PFSK-1 (cell line): ENCODE results near the gene DOC2B.

Experiments used
- FOXP2 ChIP-seq: optimal IDR thresholded peaks from 2 replicates; pipeline ENCODE3; 2011; ENCODE audit warnings: borderline replicate concordance, control low read depth, inconsistent platforms; ENCODE audit not compliant: insufficient read depth; ENCODE audit errors: extremely low read length, extremely low read depth
- POLR2AphosphoS5 ChIP-seq: IDR thresholded peaks from 2 replicates; pipeline ENCODE4 v1.6.1; 2012; ENCODE audit warnings: low read depth, mild to moderate bottlenecking, control low read depth, low read length, moderate library complexity
- SIN3A ChIP-seq: IDR thresholded peaks from 2 replicates; pipeline ENCODE4 v1.6.1; 2012; ENCODE audit warnings: mild to moderate bottlenecking, low read length, moderate library complexity, borderline replicate concordance; ENCODE audit not compliant: insufficient read depth
- TAF1 ChIP-seq: IDR thresholded peaks from 2 replicates; pipeline ENCODE4 v1.6.1; 2012; ENCODE audit warnings: low read length, control low read depth, borderline replicate concordance; ENCODE audit not compliant: insufficient read depth
- TF ChIP-seq, protein P1 (sequence below), 2 experiments: IDR thresholded peaks; 2 replicates each; pipeline versions ENCODE4 v1.6.1 to v1.8.0; 2011 to 2012; ENCODE audit warnings: low read depth in 2 of 2, low read length in 2 of 2, control low read depth in 1 of 2, inconsistent platforms in 1 of 2, mild to moderate bottlenecking in 1 of 2, moderate library complexity in 1 of 2; ENCODE audit not compliant: insufficient read depth in 1 of 2

Gene DOC2B

DNA sequence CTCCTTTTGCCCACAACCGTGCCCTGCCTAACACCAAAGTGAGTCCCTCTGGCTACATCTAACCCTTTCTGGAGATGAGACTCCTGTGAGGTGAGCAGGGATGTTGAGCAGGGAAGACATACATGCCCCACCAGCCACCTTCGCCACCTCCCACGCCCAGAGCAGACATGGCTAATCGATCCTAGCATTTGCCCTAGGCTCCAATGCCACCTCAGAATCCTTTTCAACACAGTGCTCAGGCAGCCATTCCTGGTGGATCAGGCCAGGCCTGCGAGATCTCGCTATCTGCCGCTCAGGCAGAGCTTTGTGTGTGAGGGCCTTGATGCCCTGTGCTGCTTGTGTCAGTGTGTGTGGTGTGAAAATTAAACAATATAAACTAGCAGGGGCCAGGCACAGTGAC is 23.1 kb downstream of the DOC2B start:
- TF ChIP-seq POLR2AphosphoS5 (no peak), SIN3A (no peak), TAF1 (no peak), FOXP2 (no peak)
- TF ChIP-seq, protein P1, sequence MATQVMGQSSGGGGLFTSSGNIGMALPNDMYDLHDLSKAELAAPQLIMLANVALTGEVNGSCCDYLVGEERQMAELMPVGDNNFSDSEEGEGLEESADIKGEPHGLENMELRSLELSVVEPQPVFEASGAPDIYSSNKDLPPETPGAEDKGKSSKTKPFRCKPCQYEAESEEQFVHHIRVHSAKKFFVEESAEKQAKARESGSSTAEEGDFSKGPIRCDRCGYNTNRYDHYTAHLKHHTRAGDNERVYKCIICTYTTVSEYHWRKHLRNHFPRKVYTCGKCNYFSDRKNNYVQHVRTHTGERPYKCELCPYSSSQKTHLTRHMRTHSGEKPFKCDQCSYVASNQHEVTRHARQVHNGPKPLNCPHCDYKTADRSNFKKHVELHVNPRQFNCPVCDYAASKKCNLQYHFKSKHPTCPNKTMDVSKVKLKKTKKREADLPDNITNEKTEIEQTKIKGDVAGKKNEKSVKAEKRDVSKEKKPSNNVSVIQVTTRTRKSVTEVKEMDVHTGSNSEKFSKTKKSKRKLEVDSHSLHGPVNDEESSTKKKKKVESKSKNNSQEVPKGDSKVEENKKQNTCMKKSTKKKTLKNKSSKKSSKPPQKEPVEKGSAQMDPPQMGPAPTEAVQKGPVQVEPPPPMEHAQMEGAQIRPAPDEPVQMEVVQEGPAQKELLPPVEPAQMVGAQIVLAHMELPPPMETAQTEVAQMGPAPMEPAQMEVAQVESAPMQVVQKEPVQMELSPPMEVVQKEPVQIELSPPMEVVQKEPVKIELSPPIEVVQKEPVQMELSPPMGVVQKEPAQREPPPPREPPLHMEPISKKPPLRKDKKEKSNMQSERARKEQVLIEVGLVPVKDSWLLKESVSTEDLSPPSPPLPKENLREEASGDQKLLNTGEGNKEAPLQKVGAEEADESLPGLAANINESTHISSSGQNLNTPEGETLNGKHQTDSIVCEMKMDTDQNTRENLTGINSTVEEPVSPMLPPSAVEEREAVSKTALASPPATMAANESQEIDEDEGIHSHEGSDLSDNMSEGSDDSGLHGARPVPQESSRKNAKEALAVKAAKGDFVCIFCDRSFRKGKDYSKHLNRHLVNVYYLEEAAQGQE (IDR thresholded peaks at IDR 0.05; ENCODE audit: insufficient read depth in 1 of 2, low read depth in 2 of 2, low read length in 2 of 2) = no peak

GRCh38 chr17:157901-158300 is 23.5 kb downstream of the DOC2B start:
- TF ChIP-seq TAF1 (no peak), FOXP2 (no peak), SIN3A (no peak), POLR2AphosphoS5 (no peak)
- TF ChIP-seq, protein P1 (IDR thresholded peaks at IDR 0.05; ENCODE audit: insufficient read depth in 1 of 2, low read depth in 2 of 2, low read length in 2 of 2) = no peak

DNA sequence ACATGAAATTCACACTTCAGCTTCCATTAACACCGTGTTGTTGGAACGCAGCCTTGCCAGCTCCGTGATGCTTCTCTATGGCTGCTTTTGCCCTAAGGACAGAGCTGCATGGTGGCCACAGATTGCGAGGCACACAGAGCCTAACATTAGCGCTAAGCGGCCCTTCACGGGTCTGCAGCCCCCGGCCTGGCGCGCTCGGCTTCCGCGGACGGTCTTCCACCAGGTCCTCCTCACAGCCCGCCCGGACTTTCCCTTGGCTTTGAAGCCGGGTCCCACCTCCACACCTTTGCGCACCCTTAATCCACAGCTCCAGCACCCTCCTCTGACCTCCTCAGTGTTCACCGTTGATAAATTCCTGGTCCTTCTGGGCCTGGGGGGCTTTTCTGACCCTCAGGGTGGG is 24.5 kb downstream of the DOC2B start:
- no peak for TF ChIP-seq SIN3A
- TF ChIP-seq, protein P1 (IDR thresholded peaks at IDR 0.05; ENCODE audit: insufficient read depth in 1 of 2, low read depth in 2 of 2, low read length in 2 of 2) = no peak
- TF ChIP-seq TAF1 = no peak
- TF ChIP-seq FOXP2 = no peak
- no peak for TF ChIP-seq POLR2AphosphoS5

- no peak for TF ChIP-seq FOXP2
- TF ChIP-seq TAF1 = no peak
- no peak for TF ChIP-seq POLR2AphosphoS5
- TF ChIP-seq SIN3A = no peak
- TF ChIP-seq, protein P1 (IDR thresholded peaks at IDR 0.05; ENCODE audit: insufficient read depth in 1 of 2, low read depth in 2 of 2, low read length in 2 of 2) = no peak
Observed at GRCh38 chr17:156094-156621, 25.3 kb downstream of the DOC2B start.

DNA sequence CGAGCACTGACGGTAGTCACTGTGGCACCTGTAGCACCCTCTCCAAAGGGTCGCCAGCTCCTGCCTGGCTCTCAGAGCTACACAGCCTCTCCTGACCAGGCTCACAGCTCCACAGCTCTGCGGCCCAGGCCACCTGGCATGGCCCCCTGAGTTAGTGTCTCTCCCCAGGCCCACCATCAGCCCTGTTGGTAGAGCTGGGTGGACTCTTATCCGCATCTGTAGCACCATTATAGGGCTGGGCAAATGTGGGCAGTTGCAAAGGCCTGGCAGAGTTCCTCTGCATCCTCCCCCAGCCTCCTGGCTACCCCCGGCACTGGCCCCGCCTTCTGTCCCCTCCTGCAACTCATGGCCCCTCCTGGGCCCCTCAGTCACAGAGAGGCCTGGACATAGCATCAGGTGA is 25.9 kb downstream of the DOC2B start:
- TF ChIP-seq FOXP2 = no peak
- TF ChIP-seq, protein P1 (IDR thresholded peaks at IDR 0.05; ENCODE audit: insufficient read depth in 1 of 2, low read depth in 2 of 2, low read length in 2 of 2) = no peak
- TF ChIP-seq POLR2AphosphoS5 = no peak
- no peak for TF ChIP-seq TAF1
- TF ChIP-seq SIN3A = no peak
